Esophagus squamous epithelium (tissue), 4 donors: ENCODE results near the gene PRKCA.

ENCODE experiments used
- CTCF ChIP-seq, 6 experiments: fragments of 450-650 bp in 4 of 6; fragments of 200-600 bp in 2 of 6; sonication (generic) in 2 of 6; IDR thresholded peaks; one replicate each; pipeline ENCODE4 v1.5.1; 2016 to 2019; ENCODE audit warnings: antibody characterized with exemption in 6 of 6, mild to moderate bottlenecking in 4 of 6, moderate library complexity in 4 of 6
- POLR2A ChIP-seq, 4 donors: fragments of 450-650 bp; IDR thresholded peaks; one replicate each; pipeline ENCODE4 v1.6.1; 2017; ENCODE audit warnings: antibody characterized with exemption in 4 of 4, mild to moderate bottlenecking in 4 of 4, moderate library complexity in 3 of 4

GRCh38 chr17:66634193-66634592 lies 331.8 kb downstream of the PRKCA start:
- no peak for TF ChIP-seq CTCF (IDR thresholded peaks at IDR 0.05)
- no peak for TF ChIP-seq POLR2A (IDR thresholded peaks at IDR 0.05)
